Thyroid gland (tissue), 4 donors: ENCODE measurements around the gene CREB3L2.

Experiments used
- POLR2A ChIP-seq, 2 donors: fragments of 450-650 bp; IDR thresholded peaks; one replicate each; pipeline ENCODE4 v1.6.1; 2017; ENCODE audit warnings: antibody characterized with exemption in 2 of 2, mild to moderate bottlenecking in 2 of 2, moderate library complexity in 1 of 2
- TF ChIP-seq, protein P1 (sequence below), 6 experiments: fragments of 200-600 bp in 3 of 6; fragments of 450-650 bp in 3 of 6; sonication (generic) in 3 of 6; IDR thresholded peaks; one replicate each; pipeline ENCODE4 v1.5.1; 2016 to 2019; ENCODE audit warnings: antibody characterized with exemption in 6 of 6, mild to moderate bottlenecking in 2 of 6, inconsistent platforms in 1 of 6, moderate library complexity in 1 of 6

GRCh38 chr7:137935884-137936508 is 65.9 kb downstream of the CREB3L2 start:
- TF ChIP-seq, protein P1, sequence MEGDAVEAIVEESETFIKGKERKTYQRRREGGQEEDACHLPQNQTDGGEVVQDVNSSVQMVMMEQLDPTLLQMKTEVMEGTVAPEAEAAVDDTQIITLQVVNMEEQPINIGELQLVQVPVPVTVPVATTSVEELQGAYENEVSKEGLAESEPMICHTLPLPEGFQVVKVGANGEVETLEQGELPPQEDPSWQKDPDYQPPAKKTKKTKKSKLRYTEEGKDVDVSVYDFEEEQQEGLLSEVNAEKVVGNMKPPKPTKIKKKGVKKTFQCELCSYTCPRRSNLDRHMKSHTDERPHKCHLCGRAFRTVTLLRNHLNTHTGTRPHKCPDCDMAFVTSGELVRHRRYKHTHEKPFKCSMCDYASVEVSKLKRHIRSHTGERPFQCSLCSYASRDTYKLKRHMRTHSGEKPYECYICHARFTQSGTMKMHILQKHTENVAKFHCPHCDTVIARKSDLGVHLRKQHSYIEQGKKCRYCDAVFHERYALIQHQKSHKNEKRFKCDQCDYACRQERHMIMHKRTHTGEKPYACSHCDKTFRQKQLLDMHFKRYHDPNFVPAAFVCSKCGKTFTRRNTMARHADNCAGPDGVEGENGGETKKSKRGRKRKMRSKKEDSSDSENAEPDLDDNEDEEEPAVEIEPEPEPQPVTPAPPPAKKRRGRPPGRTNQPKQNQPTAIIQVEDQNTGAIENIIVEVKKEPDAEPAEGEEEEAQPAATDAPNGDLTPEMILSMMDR (IDR thresholded peaks at IDR 0.05): no peak
- no peak for TF ChIP-seq POLR2A (IDR thresholded peaks at IDR 0.05)
